ENCODE data around the gene TAGAP.

GRCh38 chr6:159045801-159046200 lies 1.0 kb upstream of the TAGAP start:
- no peak for TF ChIP-seq EP300 (IDR thresholded peaks at IDR 0.05)
- no peak for TF ChIP-seq CTCF (IDR thresholded peaks at IDR 0.05)
- no peak for TF ChIP-seq POLR2A (IDR thresholded peaks at IDR 0.05)

All from stomach (tissue), 4 donors.